Calu3 (cell line): ENCODE measurements around the gene MAPK4. TPM values are rescaled to one million over a fixed set of nuclear protein-coding genes. Genes with fewer than 3 reads are reported as not detected.

Experiments
- BruUV-seq: library from RNA; stranded (reverse); fragments of 400-500 nt; replicated peaks from 2 replicates; lab custom pipeline; 2021; lab: Mats Ljungman, UMichigan
- CTCF ChIA-PET: fragments of 300-600 bp; sonication (Branson Sonifier 250); formaldehyde crosslinking; loops from one replicate; lab custom pipeline; 2022; ENCODE audit warnings: antibody characterized with exemption; lab: Charles Lee
- DNase-seq: peaks from one replicate; pipeline ENCODE4 v3.0.0; 2022
- H3K27ac Mint-ChIP-seq: one replicate; pipeline ENCODE4 v1.8.0; 2022; ENCODE audit warnings: mixed read lengths; ENCODE audit not compliant: unreplicated experiment
- H3K27me3 Mint-ChIP-seq: one replicate; pipeline ENCODE4 v1.8.0; 2022; ENCODE audit warnings: mixed read lengths; ENCODE audit not compliant: unreplicated experiment
- H3K36me3 Mint-ChIP-seq: one replicate; pipeline ENCODE4 v1.8.0; 2022; ENCODE audit warnings: mild to moderate bottlenecking, moderate library complexity, mixed read lengths; ENCODE audit not compliant: insufficient read depth, unreplicated experiment
- H3K4me1 Mint-ChIP-seq: one replicate; pipeline ENCODE4 v1.8.0; 2022; ENCODE audit warnings: mild to moderate bottlenecking, low read depth, mixed read lengths; ENCODE audit not compliant: unreplicated experiment
- H3K4me3 Mint-ChIP-seq: one replicate; pipeline ENCODE4 v1.8.0; 2022; ENCODE audit warnings: mild to moderate bottlenecking, low read depth, moderate library complexity, mixed read lengths; ENCODE audit not compliant: unreplicated experiment
- H3K9me3 Mint-ChIP-seq: one replicate; pipeline ENCODE4 v1.8.0; 2022; ENCODE audit warnings: low read depth, mixed read lengths; ENCODE audit not compliant: unreplicated experiment
- intact Hi-C: fragments of 100-400 bp; cut with micrococcal nuclease; formaldehyde crosslinking; loops from one replicate; pipeline ENCODE4 v1.10.0; 2022; ENCODE audit not compliant: unreplicated experiment
- total RNA-seq: library from RNA; stranded (reverse); gene quantifications from 2 replicates; pipeline ENCODE4 v1.2.3, GENCODE V29; 2022
- TF ChIP-seq, protein P1 (sequence below): fragments of 200-600 bp; IDR thresholded peaks from one replicate; pipeline ENCODE4 v1.8.0; 2022; ENCODE audit warnings: antibody characterized with exemption; ENCODE audit not compliant: unreplicated experiment

The MAPK4 gene
- total RNA-seq, 1 experiment from 2014 or later = not detected

- no peak overlapping the region for H3K4me3 Mint-ChIP-seq
- no peaks in the 10 kb centered on the region for H3K4me1 Mint-ChIP-seq
- peaks cover 72% of the 10 kb centered on the region for H3K27me3 Mint-ChIP-seq
- no TSS peak for BruUV-seq
- CTCF ChIA-PET = no interaction called here
- no peaks in the 10 kb centered on the region for H3K36me3 Mint-ChIP-seq
- no peaks in the 10 kb centered on the region for H3K9me3 Mint-ChIP-seq
- no peak for DNase-seq
- intact Hi-C loops = no loop called here
- TF ChIP-seq, protein P1, sequence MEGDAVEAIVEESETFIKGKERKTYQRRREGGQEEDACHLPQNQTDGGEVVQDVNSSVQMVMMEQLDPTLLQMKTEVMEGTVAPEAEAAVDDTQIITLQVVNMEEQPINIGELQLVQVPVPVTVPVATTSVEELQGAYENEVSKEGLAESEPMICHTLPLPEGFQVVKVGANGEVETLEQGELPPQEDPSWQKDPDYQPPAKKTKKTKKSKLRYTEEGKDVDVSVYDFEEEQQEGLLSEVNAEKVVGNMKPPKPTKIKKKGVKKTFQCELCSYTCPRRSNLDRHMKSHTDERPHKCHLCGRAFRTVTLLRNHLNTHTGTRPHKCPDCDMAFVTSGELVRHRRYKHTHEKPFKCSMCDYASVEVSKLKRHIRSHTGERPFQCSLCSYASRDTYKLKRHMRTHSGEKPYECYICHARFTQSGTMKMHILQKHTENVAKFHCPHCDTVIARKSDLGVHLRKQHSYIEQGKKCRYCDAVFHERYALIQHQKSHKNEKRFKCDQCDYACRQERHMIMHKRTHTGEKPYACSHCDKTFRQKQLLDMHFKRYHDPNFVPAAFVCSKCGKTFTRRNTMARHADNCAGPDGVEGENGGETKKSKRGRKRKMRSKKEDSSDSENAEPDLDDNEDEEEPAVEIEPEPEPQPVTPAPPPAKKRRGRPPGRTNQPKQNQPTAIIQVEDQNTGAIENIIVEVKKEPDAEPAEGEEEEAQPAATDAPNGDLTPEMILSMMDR = no peak
- H3K27ac Mint-ChIP-seq = no peak overlapping the region
Observed at GRCh38 chr18:50678651-50679050, 118.8 kb downstream of the MAPK4 start.

DNA sequence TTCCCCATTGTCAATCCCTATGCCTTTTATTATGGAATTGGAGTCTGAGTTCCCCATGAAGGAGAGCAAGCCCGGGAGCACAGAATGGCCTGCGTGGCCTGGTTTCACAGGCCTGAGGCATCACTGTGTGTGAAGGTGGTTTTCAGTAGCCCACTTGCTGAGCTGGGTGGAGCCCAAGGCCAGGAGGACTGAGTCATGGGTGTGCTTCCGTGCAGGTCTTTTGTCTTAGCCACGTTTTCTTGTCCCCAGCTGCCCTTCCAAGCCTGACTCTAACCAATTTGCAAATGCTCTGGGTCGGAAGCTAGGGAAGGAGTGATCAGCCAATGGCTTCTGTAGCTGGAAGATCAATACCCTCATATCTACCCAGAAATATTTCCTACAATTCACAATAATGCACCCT, 119.2 kb downstream of the MAPK4 start:
- no peak overlapping the region for H3K27ac Mint-ChIP-seq
- intact Hi-C loops = no loop called here
- TF ChIP-seq, protein P1 = no peak
- H3K9me3 Mint-ChIP-seq = no peaks in the 10 kb centered on the region
- peaks cover 72% of the 10 kb centered on the region for H3K27me3 Mint-ChIP-seq
- H3K36me3 Mint-ChIP-seq = no peaks in the 10 kb centered on the region
- DNase-seq = no peak
- no TSS peak for BruUV-seq
- no peak overlapping the region for H3K4me3 Mint-ChIP-seq
- H3K4me1 Mint-ChIP-seq = no peaks in the 10 kb centered on the region
- CTCF ChIA-PET = no interaction called here

- no TSS peak for BruUV-seq
- no peaks in the 10 kb centered on the region for H3K36me3 Mint-ChIP-seq
- no peak for DNase-seq
- TF ChIP-seq, protein P1 = no peak
- intact Hi-C loops = no loop called here
- H3K27ac Mint-ChIP-seq = no peak overlapping the region
- CTCF ChIA-PET = no interaction called here
- no peaks in the 10 kb centered on the region for H3K9me3 Mint-ChIP-seq
- H3K4me1 Mint-ChIP-seq = no peaks in the 10 kb centered on the region
- peaks cover 72% of the 10 kb centered on the region for H3K27me3 Mint-ChIP-seq
- no peak overlapping the region for H3K4me3 Mint-ChIP-seq
Observed at GRCh38 chr18:50679656-50680055, 119.8 kb downstream of the MAPK4 start.

DNA sequence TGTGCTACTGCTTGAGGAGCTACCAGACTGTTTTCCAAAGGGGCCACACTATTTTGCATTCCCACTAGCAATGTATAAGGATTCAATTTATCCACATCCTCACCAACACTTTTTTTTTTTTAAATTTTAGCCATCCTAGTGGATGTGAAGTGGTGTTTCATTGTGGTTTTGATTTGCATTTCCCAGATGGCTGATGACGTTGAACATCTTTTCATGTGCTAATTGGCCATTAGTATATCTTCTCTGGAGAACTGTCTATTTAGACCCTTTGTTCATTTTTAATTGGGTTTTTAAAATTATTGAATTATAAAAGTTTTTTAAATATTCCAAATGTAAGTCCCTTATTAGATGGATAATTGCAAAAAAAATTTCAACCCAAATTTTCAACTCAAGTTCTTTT, 121.1 kb downstream of the MAPK4 start:
- BruUV-seq = no TSS peak
- Mint-ChIP-seq H3K27me3 (peaks cover 72% of the 10 kb centered on the region), H3K4me1 (no peaks in the 10 kb centered on the region), H3K27ac (no peak overlapping the region), H3K4me3 (no peak overlapping the region), H3K36me3 (no peaks in the 10 kb centered on the region), H3K9me3 (no peaks in the 10 kb centered on the region)
- no peak for DNase-seq
- CTCF ChIA-PET = no interaction called here
- TF ChIP-seq, protein P1 = no peak
- intact Hi-C loops = no loop called here
